Measurements from ENCODE around the gene TPST1. TPM values are rescaled to one million over a fixed set of nuclear protein-coding genes. Genes with fewer than 3 reads are reported as not detected.

Gene TPST1
- total and polyA plus RNA-seq, 2 of the 8 experiments (the other 6 are each of a cell fraction or from before 2014, with no cell fraction given) = 8.2 to 18.4 TPM

DNA sequence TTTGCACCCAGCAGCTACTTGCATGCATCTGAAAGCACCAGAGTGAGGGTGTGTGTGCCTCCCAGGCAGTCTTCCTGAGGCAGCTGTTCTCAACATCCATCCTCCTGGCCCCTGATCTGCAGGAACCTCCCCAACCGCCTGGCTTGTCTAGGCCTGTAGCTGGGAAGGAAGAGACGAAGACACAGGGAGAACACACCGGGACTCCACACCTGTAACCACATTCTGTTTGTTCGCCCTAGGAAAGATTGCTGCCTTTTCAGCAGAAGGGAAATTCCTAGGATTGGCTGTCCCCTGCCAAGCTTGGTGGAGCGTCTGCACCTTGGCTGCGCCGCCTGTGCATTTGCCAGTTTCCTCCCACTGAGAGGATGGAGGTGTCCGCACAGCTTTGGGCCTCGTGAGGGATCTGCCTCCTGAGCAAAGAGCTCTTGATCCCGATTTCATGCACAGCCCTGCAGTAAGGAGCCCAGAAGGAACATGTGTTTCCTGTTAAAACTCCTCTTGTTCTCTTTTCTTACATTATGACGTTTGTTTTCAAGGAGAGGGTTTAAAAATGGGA, 154.6 kb downstream of the TPST1 start:
- H2AFZ ChIP-seq (ENCODE audit: low read length) = no peak overlapping the region
- H2BK15ac ChIP-seq (ENCODE audit: low read length) = no peak overlapping the region
- DNase-seq (ENCODE audit: low read depth in 1 of 2, low spot score in 2 of 2) (no peak), FAIRE-seq (no peak)
- POLR2A ChIA-PET (ENCODE audit: partially characterized antibody) = no interaction called here
- TF ChIP-seq RXRA (IDR thresholded peaks at IDR 0.05; ENCODE audit: insufficient read depth, low read depth, low read length) = no peak
- TF ChIP-seq SRF (IDR thresholded peaks at IDR 0.05; ENCODE audit: low read depth, low read length) = no peak
- TF ChIP-seq HDAC2 (IDR thresholded peaks at IDR 0.05; ENCODE audit: borderline replicate concordance in 1 of 2, low read depth in 2 of 2, low read length in 2 of 2) = no peak
- no peak overlapping the region for H4K91ac ChIP-seq (replicated peaks; ENCODE audit: insufficient read length, low read length)
- H3K18ac ChIP-seq (ENCODE audit: extremely low read depth, low read length) = no peak overlapping the region
- H2BK12ac ChIP-seq (ENCODE audit: low read depth, low read length) = peak overlapping the region; percentile 27; the same call in 1 of the 2 replicates
- no peaks in the 10 kb centered on the region for H3K79me2 ChIP-seq (ENCODE audit: control insufficient read depth in 1 of 2, insufficient read depth in 2 of 2, low read length in 2 of 2)
- no peak overlapping the region for H4K8ac ChIP-seq (ENCODE audit: extremely low read depth, insufficient read depth, low read length)
- H2BK120ac ChIP-seq (replicated peaks; ENCODE audit: low read depth, low read length) = no peak overlapping the region
- H3K4me1 ChIP-seq (replicated peaks in 1 of 4; ENCODE audit: control insufficient read depth in 3 of 4, insufficient read depth in 4 of 4, low read length in 3 of 4) = no peaks in the 10 kb centered on the region
- H4K5ac ChIP-seq (ENCODE audit: insufficient read length, low read depth, low read length) = no peak overlapping the region
- H3K56ac ChIP-seq (replicated peaks; ENCODE audit: insufficient read length, low read depth, low read length) = no peak overlapping the region
- no peak overlapping the region for H3K4ac ChIP-seq (replicated peaks; ENCODE audit: insufficient read length, low read depth, low read length)
- no peak overlapping the region for H3K4me2 ChIP-seq (ENCODE audit: insufficient read depth in 1 of 2, low read depth in 2 of 2, low read length in 2 of 2)
- H3K14ac ChIP-seq (ENCODE audit: insufficient read length) = no peak overlapping the region
- no peaks in the 10 kb centered on the region for H3K9me3 ChIP-seq (ENCODE audit: insufficient read depth in 2 of 2, low read depth in 1 of 2, low read length in 1 of 2)
- H4K20me1 ChIP-seq (replicated peaks in 1 of 2; ENCODE audit: control insufficient read depth in 1 of 2, insufficient read depth in 2 of 2, low read length in 2 of 2) = no peaks in the 10 kb centered on the region
- no peaks in the 10 kb centered on the region; the same call in 1 of the 2 replicates for H3K23me2 ChIP-seq (ENCODE audit: low read depth, low read length)
- H3K4me3 ChIP-seq (ENCODE audit: extremely low read depth in 1 of 4, insufficient read depth in 2 of 4, low read depth in 3 of 4, low read length in 4 of 4) = no peak overlapping the region
- no peaks in the 10 kb centered on the region for H3K36me3 ChIP-seq (ENCODE audit: control insufficient read depth in 2 of 4, insufficient read depth in 4 of 4, low read length in 3 of 4)
- 82% methylated on average over 11 of the region's 11 CpGs; no CpG with 5 or more reads in 1 of the 2 experiments for WGBS, 2 experiments (ENCODE audit: extremely low coverage in 1 of 2, insufficient coverage in 1 of 2, insufficient read length in 1 of 2, insufficient replicate concordance in 2 of 2, low coverage in 1 of 2, low lambda C conversion rate in 2 of 2, missing lambda C conversion rate in 1 of 2)
- peak overlapping the region; percentile 35; the same call in 1 of the 2 replicates for H2BK5ac ChIP-seq (ENCODE audit: low read depth, low read length)
- no peak overlapping the region for H2BK20ac ChIP-seq (ENCODE audit: low read length)
- H3K9ac ChIP-seq (replicated peaks in 1 of 4; ENCODE audit: extremely low read depth in 1 of 4, low read depth in 3 of 4, low read length in 3 of 4) = no peak overlapping the region
- CTCF ChIA-PET (ENCODE audit: partially characterized antibody) = interaction anchor here (0.8 kb wide), 1 partner anchor 9 kb away, joined by 3 read pairs; no protein-coding TSS in a partner anchor
- H3K79me1 ChIP-seq (ENCODE audit: low read depth, low read length) = no peaks in the 10 kb centered on the region
- H3K23ac ChIP-seq (ENCODE audit: insufficient read length) = no peak overlapping the region
- H3K27me3 ChIP-seq (replicated peaks in 1 of 4; ENCODE audit: control insufficient read depth in 3 of 4, extremely low read depth in 1 of 4, insufficient read depth in 3 of 4, low read length in 3 of 4) = no peaks in the 10 kb centered on the region
- H2AK5ac ChIP-seq (ENCODE audit: low read depth, low read length) = no peak overlapping the region
- H3K27ac ChIP-seq (ENCODE audit: low read depth, low read length) = no peak overlapping the region; the same call in 1 of the 2 replicates

Measured in H1 (cell line).